Neuronal stem cell (in vitro differentiated cells): Measurements from ENCODE around the gene CACNG4.

Source experiments
- DNase-seq: peaks from one replicate; pipeline ENCODE4 v3.0.0-alpha.2; 2013; ENCODE audit warnings: low spot score
- H2AFZ ChIP-seq: one replicate; pipeline ENCODE4 v1.6.1; 2013; ENCODE audit warnings: mild to moderate bottlenecking, low read length, inconsistent platforms
- H2AK5ac ChIP-seq: 2 replicates; pipeline ENCODE4 v1.6.1; 2013; ENCODE audit warnings: low read depth, mild to moderate bottlenecking, inconsistent platforms, low read length, moderate library complexity, mixed read lengths
- H2BK120ac ChIP-seq: 2 replicates; pipeline ENCODE4 v1.6.1; 2013; ENCODE audit warnings: low read depth, mild to moderate bottlenecking, inconsistent platforms, low read length, moderate library complexity, mixed read lengths
- H2BK12ac ChIP-seq: one replicate; pipeline ENCODE4 v1.6.1; 2013; ENCODE audit warnings: low read length, inconsistent platforms
- H2BK15ac ChIP-seq: 2 replicates; pipeline ENCODE4 v1.6.1; 2013; ENCODE audit warnings: mild to moderate bottlenecking, low read length, inconsistent platforms, mixed read lengths
- H2BK5ac ChIP-seq: one replicate; pipeline ENCODE4 v1.6.1; 2013; ENCODE audit warnings: inconsistent platforms, mild to moderate bottlenecking, low read length, moderate library complexity
- H3K14ac ChIP-seq: one replicate; pipeline ENCODE4 v1.6.1; 2013; ENCODE audit warnings: low read length, inconsistent platforms
- H3K18ac ChIP-seq: 2 replicates; pipeline ENCODE4 v1.6.1; 2013; ENCODE audit warnings: low read length, inconsistent platforms
- H3K23ac ChIP-seq: 2 replicates; pipeline ENCODE4 v1.6.1; 2013; ENCODE audit warnings: low read depth, mild to moderate bottlenecking, mixed read lengths, low read length, inconsistent platforms; ENCODE audit not compliant: poor library complexity
- H3K27ac ChIP-seq: replicated peaks from 3 replicates; pipeline ENCODE4 v1.5.1; 2013; ENCODE audit warnings: low read length, inconsistent platforms
- H3K27me3 ChIP-seq, 3 experiments: 2 replicates each; pipeline ENCODE4 v1.6.1; 2013; ENCODE audit warnings: low read length in 3 of 3, mild to moderate bottlenecking in 2 of 3, inconsistent platforms in 1 of 3, low read depth in 1 of 3, mixed read lengths in 1 of 3, moderate library complexity in 1 of 3; ENCODE audit not compliant: control insufficient read depth in 3 of 3, insufficient read depth in 3 of 3
- H3K36me3 ChIP-seq, 2 donors: replicated peaks in 1 of 2; 2 replicates each; pipeline ENCODE4 v1.6.1; 2013; ENCODE audit warnings: low read length in 2 of 2; ENCODE audit not compliant: control insufficient read depth in 2 of 2, insufficient read depth in 2 of 2
- H3K4ac ChIP-seq: 2 replicates; pipeline ENCODE4 v1.6.1; 2013; ENCODE audit warnings: inconsistent platforms, mild to moderate bottlenecking, low read length, moderate library complexity
- H3K4me1 ChIP-seq, 2 donors: 1 replicate in 1 of 2; 2 replicates in 1 of 2; pipeline ENCODE4 v1.6.1; 2013; ENCODE audit warnings: low read length in 2 of 2, low read depth in 1 of 2; ENCODE audit not compliant: control insufficient read depth in 2 of 2, insufficient read depth in 1 of 2
- H3K4me2 ChIP-seq: one replicate; pipeline ENCODE4 v1.6.1; 2013; ENCODE audit warnings: mild to moderate bottlenecking, low read length, inconsistent platforms; ENCODE audit not compliant: insufficient read depth, poor library complexity, severe bottlenecking
- H3K4me3 ChIP-seq, 2 donors: 2 replicates each; pipeline ENCODE4 v1.5.1; 2013; ENCODE audit warnings: low read length in 2 of 2, mild to moderate bottlenecking in 2 of 2, inconsistent platforms in 1 of 2, moderate library complexity in 1 of 2
- H3K79me1 ChIP-seq: one replicate; pipeline ENCODE4 v1.6.1; 2013; ENCODE audit warnings: low read depth, mild to moderate bottlenecking, inconsistent platforms, low read length, moderate library complexity
- H3K9ac ChIP-seq: one replicate; pipeline ENCODE4 v1.6.1; 2013; ENCODE audit warnings: mild to moderate bottlenecking, low read depth, low read length, inconsistent platforms; ENCODE audit not compliant: poor library complexity
- H3K9me3 ChIP-seq, 2 donors: replicated peaks in 1 of 2; 2 replicates each; pipeline versions ENCODE3 to v1.6.1; 2013; ENCODE audit warnings: low read length in 2 of 2, mild to moderate bottlenecking in 2 of 2, inconsistent platforms in 1 of 2, low read depth in 1 of 2, mixed read lengths in 1 of 2, moderate library complexity in 1 of 2; ENCODE audit not compliant: control insufficient read depth in 2 of 2, insufficient read depth in 1 of 2
- H4K8ac ChIP-seq: one replicate; pipeline ENCODE4 v1.6.1; 2013; ENCODE audit warnings: low read depth, mild to moderate bottlenecking, inconsistent platforms, low read length, moderate library complexity
- H4K91ac ChIP-seq: one replicate; pipeline ENCODE4 v1.6.1; 2013; ENCODE audit warnings: low read length, low read depth, mild to moderate bottlenecking, inconsistent platforms; ENCODE audit not compliant: poor library complexity
- WGBS, 2 donors: extraction: QIAGEN DNeasy Blood & Tissue Kit; methylation state at CpG; one replicate each; pipeline ENCODE4 v1.1.7; 2013; ENCODE audit warnings: missing lambda C conversion rate in 2 of 2, mixed read lengths in 1 of 2; ENCODE audit not compliant: insufficient read length in 2 of 2, insufficient replicate concordance in 1 of 2; ENCODE audit errors: extremely low coverage in 2 of 2; 5-methylcytosine and 5-hydroxymethylcytosine counted together

CACNG4 gene

DNA sequence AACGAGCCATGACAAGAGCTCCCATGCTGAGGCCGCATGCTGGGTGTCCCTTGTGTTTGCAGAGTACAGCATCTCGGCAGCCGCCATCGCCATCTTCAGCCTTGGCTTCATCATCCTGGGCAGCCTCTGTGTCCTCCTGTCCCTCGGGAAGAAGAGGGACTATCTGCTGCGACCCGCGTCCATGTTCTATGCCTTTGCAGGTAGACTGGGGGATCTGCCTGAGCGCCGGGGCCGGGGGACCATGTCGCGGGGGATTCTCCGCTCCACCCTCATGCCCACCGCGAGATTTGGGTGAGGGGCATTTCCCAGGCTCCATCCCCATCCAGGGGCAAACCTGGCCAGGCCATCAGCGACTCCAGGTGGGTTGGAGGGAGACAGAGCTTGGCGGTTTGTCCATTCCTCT is 90.5 kb downstream of the CACNG4 start:
- no peak for DNase-seq
- H2AK5ac ChIP-seq = no peak overlapping the region

DNA sequence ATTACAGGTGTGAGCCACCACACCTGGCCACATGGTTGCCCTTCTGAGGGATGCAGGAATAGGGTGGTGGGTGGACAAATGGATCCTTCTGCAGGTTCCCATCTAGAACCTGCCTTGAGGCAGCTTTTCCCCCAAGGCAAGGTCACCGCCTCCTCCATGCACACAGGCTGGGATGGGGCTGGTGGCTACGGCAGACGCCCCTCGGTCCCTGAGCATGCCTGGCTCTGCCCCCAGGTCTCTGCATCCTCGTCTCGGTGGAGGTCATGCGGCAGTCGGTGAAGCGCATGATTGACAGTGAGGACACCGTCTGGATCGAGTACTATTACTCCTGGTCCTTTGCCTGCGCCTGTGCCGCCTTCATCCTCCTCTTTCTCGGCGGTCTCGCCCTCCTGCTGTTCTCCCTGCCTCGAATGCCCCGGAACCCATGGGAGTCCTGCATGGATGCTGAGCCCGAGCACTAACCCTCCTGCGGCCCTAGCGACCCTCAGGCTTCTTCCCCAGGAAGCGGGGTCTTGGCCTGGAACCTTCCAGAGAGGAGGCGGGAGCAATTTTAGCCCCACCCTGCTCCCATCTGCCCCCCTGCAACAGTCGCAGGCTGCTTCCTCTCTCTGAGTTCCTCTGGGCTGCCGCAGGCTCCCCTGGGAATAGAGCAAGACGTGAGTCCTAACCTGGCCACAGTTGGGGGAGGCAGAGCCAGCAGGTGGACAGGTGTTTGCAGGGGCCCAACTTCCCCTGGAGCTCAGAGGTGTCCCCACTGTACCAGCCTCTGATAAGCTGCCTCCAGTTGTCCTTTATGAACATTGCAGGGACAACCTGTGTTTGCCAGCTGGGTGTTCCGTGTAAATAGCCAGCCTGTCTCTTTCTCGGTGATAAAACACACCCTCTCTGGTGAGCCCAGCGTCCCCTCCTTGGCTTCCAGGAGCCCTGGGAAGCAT is 91.6 kb downstream of the CACNG4 start:
- H2AK5ac ChIP-seq = peak overlapping the region; percentile 85
- no peak overlapping the region for H3K27ac ChIP-seq
- H2BK120ac ChIP-seq = no peak overlapping the region
- H3K4ac ChIP-seq = no peak overlapping the region
- peak overlapping the region; percentile 70 for H3K23ac ChIP-seq
- peaks cover 3% of the 10 kb centered on the region for H3K79me1 ChIP-seq
- no peak overlapping the region for H2AFZ ChIP-seq
- no peak overlapping the region for H2BK12ac ChIP-seq
- no peak for DNase-seq
- H3K36me3 ChIP-seq = no peaks in the 10 kb centered on the region
- peak overlapping the region; percentile 62 for H2BK15ac ChIP-seq
- no peak overlapping the region for H4K91ac ChIP-seq
- no peak overlapping the region for H3K14ac ChIP-seq
- H4K8ac ChIP-seq = no peak overlapping the region
- no peak overlapping the region for H2BK5ac ChIP-seq
- peaks cover 0 to 2% (median 0%) of the 10 kb centered on the region in 3 experiments for H3K27me3 ChIP-seq
- H3K9me3 ChIP-seq = peaks cover 5 to 7% of the 10 kb centered on the region in 2 donors
- no CpG with 5 or more reads among the region's 29 CpGs for WGBS, 2 donors
- H3K4me3 ChIP-seq = no peak overlapping the region
- peak overlapping the region; percentile 61 for H3K18ac ChIP-seq
- no peak overlapping the region for H3K4me2 ChIP-seq
- H3K9ac ChIP-seq = no peak overlapping the region
- H3K4me1 ChIP-seq = peaks cover 0 to 3% of the 10 kb centered on the region in 2 donors

More for the DNA sequence above, 90.5 kb downstream of the CACNG4 start:
- no peak overlapping the region for H4K91ac ChIP-seq
- H3K27me3 ChIP-seq = peaks cover 0 to 2% (median 0%) of the 10 kb centered on the region in 3 experiments
- no peak overlapping the region for H2BK12ac ChIP-seq
- H2BK5ac ChIP-seq = no peak overlapping the region
- H4K8ac ChIP-seq = no peak overlapping the region
- peaks cover 3% of the 10 kb centered on the region for H3K79me1 ChIP-seq
- no CpG with 5 or more reads among the region's 19 CpGs for WGBS, 2 donors
- peak overlapping the region; percentile 48 for H3K14ac ChIP-seq
- no peak overlapping the region for H2AFZ ChIP-seq
- no peak overlapping the region for H2BK15ac ChIP-seq
- no peak overlapping the region for H3K18ac ChIP-seq
- peak overlapping the region; percentile 38 for H3K9ac ChIP-seq
- peak overlapping the region; percentile 45 for H3K23ac ChIP-seq
- no peaks in the 10 kb centered on the region for H3K36me3 ChIP-seq
- no peak overlapping the region for H3K27ac ChIP-seq
- H3K4ac ChIP-seq = no peak overlapping the region
- H2BK120ac ChIP-seq = no peak overlapping the region
- peaks cover 0 to 7% of the 10 kb centered on the region in 2 donors for H3K9me3 ChIP-seq
- H3K4me1 ChIP-seq = peaks cover 0 to 3% of the 10 kb centered on the region in 2 donors
- H3K4me2 ChIP-seq = no peak overlapping the region
- peak overlapping the region in 1 of 2 donors; percentile 50 for H3K4me3 ChIP-seq

DNA sequence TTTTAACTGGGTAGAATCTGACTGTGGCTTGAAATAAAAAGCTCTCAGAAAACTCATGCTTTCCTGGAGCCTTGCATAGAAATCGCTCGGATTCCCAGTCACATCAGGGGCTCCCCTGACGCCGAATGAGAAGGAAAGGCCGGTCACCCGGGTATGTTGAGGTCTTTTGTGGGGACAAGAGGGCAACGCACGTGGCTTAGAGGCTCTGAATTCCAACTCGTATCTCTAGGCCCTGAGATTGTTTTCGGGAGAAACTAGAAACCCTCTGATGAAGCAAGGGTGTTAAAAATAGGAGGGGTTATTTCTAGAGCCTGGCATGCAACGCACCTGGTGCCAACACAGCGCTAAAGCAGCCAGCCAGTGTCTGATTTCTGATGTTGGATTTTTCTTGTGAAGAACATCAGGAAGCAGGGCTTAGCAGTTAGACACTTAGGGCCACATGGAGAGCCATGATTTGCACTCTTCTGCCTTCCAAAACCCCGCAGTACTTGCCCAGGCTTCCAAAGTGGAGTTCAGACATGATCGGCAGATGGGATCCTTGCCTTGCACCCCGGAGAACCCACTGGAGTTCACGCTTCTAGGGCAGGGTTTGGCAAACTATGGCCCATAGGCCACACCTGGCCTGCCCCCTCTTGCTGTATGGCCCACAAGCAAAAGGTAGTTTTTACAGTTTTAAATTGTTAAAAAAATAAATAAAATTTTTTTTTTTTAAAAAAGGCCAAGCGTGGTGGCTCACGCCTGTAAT is 92.4 kb downstream of the CACNG4 start:
- no peak overlapping the region for H3K23ac ChIP-seq
- no peak overlapping the region for H3K27ac ChIP-seq
- WGBS, 2 donors = no CpG with 5 or more reads among the region's 18 CpGs
- no peak overlapping the region for H2BK12ac ChIP-seq
- H2BK120ac ChIP-seq = no peak overlapping the region
- H3K4me3 ChIP-seq = no peak overlapping the region
- H3K18ac ChIP-seq = no peak overlapping the region
- no peak overlapping the region for H3K14ac ChIP-seq
- peaks cover 3% of the 10 kb centered on the region for H3K79me1 ChIP-seq
- no peak overlapping the region for H4K91ac ChIP-seq
- H3K4me1 ChIP-seq = peaks cover 0 to 3% of the 10 kb centered on the region in 2 donors
- peaks cover 5 to 7% of the 10 kb centered on the region in 2 donors for H3K9me3 ChIP-seq
- no peak overlapping the region for H2AFZ ChIP-seq
- H2AK5ac ChIP-seq = no peak overlapping the region
- H3K36me3 ChIP-seq = no peaks in the 10 kb centered on the region
- no peak overlapping the region for H2BK15ac ChIP-seq
- H3K4me2 ChIP-seq = no peak overlapping the region
- H3K9ac ChIP-seq = no peak overlapping the region
- DNase-seq = no peak
- no peak overlapping the region for H3K4ac ChIP-seq
- H2BK5ac ChIP-seq = no peak overlapping the region
- no peak overlapping the region for H4K8ac ChIP-seq
- peaks cover 0 to 2% (median 0%) of the 10 kb centered on the region in 3 experiments for H3K27me3 ChIP-seq

DNA sequence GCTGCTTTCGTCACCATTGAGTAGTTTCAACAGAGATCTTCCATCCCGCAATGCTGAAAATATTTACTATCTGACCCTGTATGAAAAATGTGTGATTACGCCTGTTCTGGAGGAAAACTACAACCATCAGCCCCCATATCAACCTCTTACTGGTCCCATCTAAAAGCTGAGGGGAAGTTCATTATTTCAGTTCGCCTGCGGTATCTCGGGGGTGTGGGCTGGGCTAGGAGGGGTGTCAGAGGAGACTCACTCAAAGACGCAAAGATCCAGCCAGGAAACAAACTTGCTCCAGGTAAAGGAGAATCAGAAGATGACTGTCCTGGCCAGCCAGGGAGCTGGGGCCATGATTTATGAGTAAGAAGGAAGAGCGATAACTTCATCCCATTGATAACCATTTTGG is 93.5 kb downstream of the CACNG4 start:
- Histone ChIP-seq H3K14ac (no peak overlapping the region), H3K4me3 (no peak overlapping the region), H2BK15ac (no peak overlapping the region), H4K91ac (no peak overlapping the region), H3K79me1 (peaks cover 3% of the 10 kb centered on the region), H3K27me3 (peaks cover 0 to 2% (median 0%) of the 10 kb centered on the region in 3 experiments), H3K23ac (no peak overlapping the region), H3K18ac (no peak overlapping the region), H3K36me3 (no peaks in the 10 kb centered on the region), H3K27ac (no peak overlapping the region), H3K4ac (no peak overlapping the region), H4K8ac (no peak overlapping the region), H2AFZ (no peak overlapping the region), H2AK5ac (no peak overlapping the region), H3K9me3 (peaks cover 5 to 7% of the 10 kb centered on the region in 2 donors), H2BK5ac (no peak overlapping the region), H2BK120ac (no peak overlapping the region), H3K4me2 (no peak overlapping the region), H3K9ac (no peak overlapping the region), H3K4me1 (peaks cover 0 to 3% of the 10 kb centered on the region in 2 donors), H2BK12ac (no peak overlapping the region)
- WGBS, 2 donors = no CpG with 5 or more reads among the region's 8 CpGs
- DNase-seq = no peak
